K562 (cell line): ENCODE results near the gene TXNRD2. TPM values are rescaled to one million over a fixed set of nuclear protein-coding genes. Genes with fewer than 3 reads are reported as not detected.
A peak's percentile ranks its signal among the peaks of the same experiment; 100 is the strongest.

Experiments used
- ATAC-seq: fragments of 200-7000 bp; cut with Tn5 transposase; 3 replicates; pipeline ENCODE4 v1.9.1; 2020; ENCODE audit warnings: moderate library complexity
- BruUV-seq: library from RNA; stranded (reverse); fragments of 400-500 nt; replicated peaks from 2 replicates; lab custom pipeline; 2021; lab: Mats Ljungman, UMichigan
- CTCF ChIA-PET: fragments of 300-600 bp; formaldehyde crosslinking; extraction: SDS; loops from one replicate; lab custom pipeline; 2021; ENCODE audit warnings: low intra/inter-chr PET ratio; lab: Yijun Ruan, JAX
- POLR2A ChIA-PET: fragments of 300-600, 350-650 bp; sonication (Branson Sonifier 250); formaldehyde crosslinking; extraction: SDS; loops from one replicate; lab custom pipeline; 2021; ENCODE audit warnings: antibody characterized with exemption, inconsistent platforms; lab: Yijun Ruan, JAX
- DNase-seq, 4 experiments: peaks; one replicate each; pipeline versions ENCODE4 v3.0.0 to v3.0.0-alpha.2; 2011 to 2018; ENCODE audit warnings: low spot score in 3 of 4, mixed read lengths in 3 of 4; ENCODE audit errors: extremely low read depth in 1 of 4
- FAIRE-seq: peaks from 2 replicates; lab custom pipeline; 2011; peaks lifted over from hg19 to GRCh38; lab: Jason Lieb, UNC
- H2AFZ ChIP-seq: 2 replicates; pipeline ENCODE4 v1.6.0; 2011; ENCODE audit warnings: low read depth, low read length, control low read depth, inconsistent platforms
- H3K27ac ChIP-seq: fragments of 200-600 bp; 3 replicates; pipeline ENCODE4 v1.8.0; 2011; ENCODE audit warnings: low read depth, mild to moderate bottlenecking, control low read depth, inconsistent platforms, low read length, moderate library complexity, mixed read lengths; ENCODE audit errors: extremely low read depth
- H3K27me3 ChIP-seq, 2 experiments: fragments of 300-600 bp in 1 of 2; 2 replicates in 1 of 2; 3 replicates in 1 of 2; pipeline versions ENCODE4 v1.6.0 to v1.8.0; 2011; ENCODE audit warnings: inconsistent platforms in 2 of 2, low read length in 2 of 2, mild to moderate bottlenecking in 1 of 2, mixed read lengths in 1 of 2, moderate library complexity in 1 of 2; ENCODE audit not compliant: control insufficient read depth in 2 of 2, insufficient read depth in 2 of 2
- H3K36me3 ChIP-seq: fragments of 300-600 bp; 3 replicates; pipeline ENCODE4 v1.8.0; 2011; ENCODE audit warnings: mild to moderate bottlenecking, low read length, inconsistent platforms; ENCODE audit not compliant: control insufficient read depth, insufficient read depth
- H3K4me1 ChIP-seq, 2 experiments: fragments of 200-600 bp in 1 of 2; replicated peaks in 1 of 2; 2 replicates in 1 of 2; 3 replicates in 1 of 2; pipeline versions ENCODE4 v1.5.1 to v1.8.0; 2011; ENCODE audit warnings: inconsistent platforms in 2 of 2, low read length in 2 of 2, mild to moderate bottlenecking in 1 of 2, mixed read lengths in 1 of 2, moderate library complexity in 1 of 2; ENCODE audit not compliant: control insufficient read depth in 2 of 2, insufficient read depth in 2 of 2
- H3K4me2 ChIP-seq: 2 replicates; pipeline ENCODE4 v1.6.1; 2011; ENCODE audit warnings: low read length, control low read depth, inconsistent platforms, mixed read lengths; ENCODE audit not compliant: insufficient read depth
- H3K4me3 ChIP-seq: fragments of 200-600 bp; sonication (generic), shearing (Covaris generic); 2 replicates; pipeline ENCODE4 v1.5.1; 2016; ENCODE audit warnings: control low read depth, inconsistent platforms
- H3K79me2 ChIP-seq: fragments of 200-600 bp; 3 replicates; pipeline ENCODE4 v1.8.0; 2011; ENCODE audit warnings: low read length, inconsistent platforms; ENCODE audit not compliant: control insufficient read depth, insufficient read depth
- H3K9ac ChIP-seq, 2 experiments: 2 replicates each; pipeline versions ENCODE4 v1.6.0 to v1.6.1; 2011; ENCODE audit warnings: low read depth in 2 of 2, low read length in 2 of 2, control low read depth in 1 of 2, inconsistent platforms in 1 of 2, mild to moderate bottlenecking in 1 of 2, mixed read lengths in 1 of 2; ENCODE audit not compliant: insufficient read depth in 1 of 2
- H3K9me1 ChIP-seq: one replicate; pipeline ENCODE4 v1.6.0; 2011; ENCODE audit warnings: inconsistent platforms, mild to moderate bottlenecking, low read length, moderate library complexity; ENCODE audit not compliant: control insufficient read depth, insufficient read depth
- H3K9me3 ChIP-seq: replicated peaks from 2 replicates; pipeline ENCODE4 v1.5.1; 2011; ENCODE audit warnings: low read depth, low read length, inconsistent platforms; ENCODE audit not compliant: control insufficient read depth, insufficient read depth
- H4K20me1 ChIP-seq: replicated peaks from 2 replicates; pipeline ENCODE4 v1.6.1; 2011; ENCODE audit warnings: low read length, inconsistent platforms, mixed read lengths; ENCODE audit not compliant: control insufficient read depth, insufficient read depth
- BMI1 ChIP-seq: fragments of 150-350 bp; IDR thresholded peaks from 2 replicates; pipeline ENCODE4 v1.6.1; 2014; ENCODE audit warnings: low read length
- CHCHD3 ChIP-seq: fragments of 250-450 bp; sonication (Bioruptor Pico); IDR thresholded peaks from 2 replicates; pipeline ENCODE4 v2.1.2; 2022; ENCODE audit warnings: mild to moderate bottlenecking
- CREB1 ChIP-seq, 2 experiments: sonication (generic) in 1 of 2; formaldehyde crosslinking in 1 of 2; IDR thresholded peaks; 2 replicates each; pipeline versions ENCODE4 v1.6.1 to v1.8.0; 2012 to 2022; ENCODE audit warnings: inconsistent platforms in 1 of 2, mild to moderate bottlenecking in 1 of 2, missing genetic modification reagents in 1 of 2, moderate library complexity in 1 of 2
- DNMT1 ChIP-seq: fragments of 450-650 bp; IDR thresholded peaks from 2 replicates; pipeline ENCODE4 v1.6.1; 2016; ENCODE audit warnings: antibody characterized with exemption, mild to moderate bottlenecking
- ESRRB ChIP-seq: fragments of 250-450 bp; sonication (Bioruptor Pico); IDR thresholded peaks from 2 replicates; pipeline ENCODE4 v1.5.0; 2020; ENCODE audit warnings: mild to moderate bottlenecking, moderate library complexity, borderline replicate concordance
- KDM2B ChIP-seq: fragments of 250-450 bp; sonication (Bioruptor Pico); IDR thresholded peaks from 2 replicates; pipeline ENCODE4 v1.8.0; 2021; ENCODE audit warnings: mild to moderate bottlenecking, moderate library complexity
- KLF1 ChIP-seq: fragments of 450-650 bp; IDR thresholded peaks from 2 replicates; pipeline ENCODE4 v1.6.1; 2016; ENCODE audit warnings: missing genetic modification characterization, missing compliant biosample characterization
- MAFK ChIP-seq: IDR thresholded peaks from 2 replicates; pipeline ENCODE4 v1.6.1; 2011; ENCODE audit warnings: low read length, improper control_type of control experiment
- PML ChIP-seq: IDR thresholded peaks from 2 replicates; pipeline ENCODE4 v1.6.1; 2012; ENCODE audit warnings: low read length, inconsistent platforms
- POLR2AphosphoS5 ChIP-seq: IDR thresholded peaks from 2 replicates; pipeline ENCODE4 v1.6.1; 2011; ENCODE audit warnings: mild to moderate bottlenecking, low read depth, low read length, moderate library complexity; ENCODE audit not compliant: control insufficient read depth, insufficient read depth
- PRMT5 ChIP-seq: sonication (generic); formaldehyde crosslinking; IDR thresholded peaks from 2 replicates; pipeline ENCODE4 v1.5.0; 2020; ENCODE audit warnings: missing genetic modification reagents
- YY1 ChIP-seq, 3 experiments: IDR thresholded peaks; 2 replicates each; pipeline ENCODE4 v1.6.1; 2011; ENCODE audit warnings: low read length in 2 of 3, mild to moderate bottlenecking in 2 of 3, moderate library complexity in 2 of 3, borderline replicate concordance in 1 of 3, control low read depth in 1 of 3, low read depth in 1 of 3; ENCODE audit not compliant: insufficient read depth in 3 of 3, insufficient replicate concordance in 2 of 3, control insufficient read depth in 1 of 3, insufficient read length in 1 of 3; ENCODE audit errors: extremely low read depth in 1 of 3
- ZKSCAN8 ChIP-seq: fragments of 200-800 bp; sonication (Bioruptor generic); IDR thresholded peaks from 2 replicates; pipeline ENCODE4 v1.6.1; 2016; ENCODE audit warnings: missing genetic modification characterization, missing compliant biosample characterization
- ZNF347 ChIP-seq: fragments of 450-650 bp; formaldehyde crosslinking; IDR thresholded peaks from 2 replicates; pipeline ENCODE4 v1.4.0; 2020; ENCODE audit warnings: low read depth, mild to moderate bottlenecking, moderate library complexity
- ZNF764 ChIP-seq: fragments of 250-450 bp; sonication (Bioruptor Pico); IDR thresholded peaks from 2 replicates; pipeline ENCODE4 v1.4.0; 2020; ENCODE audit warnings: low read depth, mild to moderate bottlenecking, moderate library complexity
- WGBS: fragments of 100-300 bp; shearing (Covaris generic); methylation state at CpG from one replicate; pipeline ENCODE4 v1.1.6; 2016; ENCODE audit warnings: low coverage, mixed read lengths; ENCODE audit not compliant: insufficient coverage; ENCODE audit errors: missing lambda C conversion rate; 5-methylcytosine and 5-hydroxymethylcytosine counted together
- in situ Hi-C: fragments of 300-500 bp; cut with MboI; formaldehyde crosslinking; loops from 4 replicates; pipeline ENCODE4 v1.15.0; 2018; ENCODE audit warnings: inconsistent platforms, mixed read lengths
- intact Hi-C: fragments of 100-400 bp; cut with micrococcal nuclease; formaldehyde crosslinking; loops from 2 replicates; pipeline ENCODE4 v1.14.2; 2022
- polyA plus RNA-seq, 8 experiments: library from polyadenylated mRNA; depleted of rRNA in 4 of 8; stranded (reverse) in 5 of 8; unstranded in 3 of 8; fragments of >200 nt; fragmentation: Nextera tagmentation in 2 of 8; fragmentation: Illumina TruSeq in 1 of 8; extraction: Ambion mirVana in 2 of 8; extraction: Trizol in 1 of 8; gene quantifications; 2 replicates each; pipeline versions ENCODE4 v1.2.1 to v1.2.3, GENCODE V29; 2011 to 2014; ENCODE audit warnings: inconsistent platforms in 1 of 8, missing spikeins in 1 of 8
- total RNA-seq, 7 experiments: library from RNA; depleted of rRNA in 6 of 7; stranded (reverse); fragments of >200 nt in 6 of 7; fragmentation: Illumina TruSeq in 2 of 7; extraction: Trizol in 2 of 7; gene quantifications; 2 replicates each; pipeline versions ENCODE4 v1.2.1 to v1.2.3, GENCODE V29; 2011 to 2021; ENCODE audit warnings: low replicate concordance in 1 of 7
- TF ChIP-seq, protein P1 (sequence below): fragments of 450-650 bp; formaldehyde crosslinking; IDR thresholded peaks from 2 replicates; pipeline ENCODE4 v1.4.0; 2020; ENCODE audit warnings: mild to moderate bottlenecking, moderate library complexity
- TF ChIP-seq, protein P2 (sequence below): fragments of 450-650 bp; IDR thresholded peaks from 2 replicates; pipeline ENCODE4 v1.6.1; 2017; ENCODE audit warnings: mild to moderate bottlenecking, moderate library complexity

The TXNRD2 gene
- total and polyA plus RNA-seq, 9 of the 15 experiments (the other 6 are each of a cell fraction or from before 2014, with no cell fraction given): 3.3 to 80.2 (median 49.4) TPM

DNA sequence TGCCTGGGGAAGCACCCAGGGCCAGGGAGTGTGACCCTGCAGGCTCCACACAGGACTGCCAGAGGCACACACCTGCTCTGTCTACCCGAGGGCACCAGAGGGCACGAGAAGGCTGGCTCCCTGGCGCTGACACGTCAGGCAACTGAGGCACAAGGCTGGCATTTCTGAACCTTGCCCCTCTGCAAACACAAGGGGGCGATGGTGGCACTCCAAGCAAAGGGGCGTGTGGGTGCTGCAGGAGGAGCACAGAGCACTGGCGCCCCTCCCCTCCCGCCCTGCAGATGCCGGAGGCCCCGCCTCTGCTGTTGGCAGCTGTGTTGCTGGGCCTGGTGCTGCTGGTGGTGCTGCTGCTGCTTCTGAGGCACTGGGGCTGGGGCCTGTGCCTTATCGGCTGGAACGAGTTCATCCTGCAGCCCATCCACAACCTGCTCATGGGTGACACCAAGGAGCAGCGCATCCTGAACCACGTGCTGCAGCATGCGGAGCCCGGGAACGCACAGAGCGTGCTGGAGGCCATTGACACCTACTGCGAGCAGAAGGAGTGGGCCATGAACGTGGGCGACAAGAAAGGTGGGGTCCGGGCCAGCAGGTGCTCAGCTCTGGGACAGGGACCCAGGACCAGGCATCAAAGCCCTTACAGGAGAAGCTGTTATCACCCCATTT, 20.8 kb upstream of the TXNRD2 start (continued):
- no peak for TF ChIP-seq KDM2B (CRISPR knock-in tag)
- TF ChIP-seq, protein P1, sequence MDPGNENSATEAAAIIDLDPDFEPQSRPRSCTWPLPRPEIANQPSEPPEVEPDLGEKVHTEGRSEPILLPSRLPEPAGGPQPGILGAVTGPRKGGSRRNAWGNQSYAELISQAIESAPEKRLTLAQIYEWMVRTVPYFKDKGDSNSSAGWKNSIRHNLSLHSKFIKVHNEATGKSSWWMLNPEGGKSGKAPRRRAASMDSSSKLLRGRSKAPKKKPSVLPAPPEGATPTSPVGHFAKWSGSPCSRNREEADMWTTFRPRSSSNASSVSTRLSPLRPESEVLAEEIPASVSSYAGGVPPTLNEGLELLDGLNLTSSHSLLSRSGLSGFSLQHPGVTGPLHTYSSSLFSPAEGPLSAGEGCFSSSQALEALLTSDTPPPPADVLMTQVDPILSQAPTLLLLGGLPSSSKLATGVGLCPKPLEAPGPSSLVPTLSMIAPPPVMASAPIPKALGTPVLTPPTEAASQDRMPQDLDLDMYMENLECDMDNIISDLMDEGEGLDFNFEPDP (CRISPR knock-in tag): peak; percentile 74; the same call in 1 of the 2 replicates
- TF ChIP-seq, protein P2, sequence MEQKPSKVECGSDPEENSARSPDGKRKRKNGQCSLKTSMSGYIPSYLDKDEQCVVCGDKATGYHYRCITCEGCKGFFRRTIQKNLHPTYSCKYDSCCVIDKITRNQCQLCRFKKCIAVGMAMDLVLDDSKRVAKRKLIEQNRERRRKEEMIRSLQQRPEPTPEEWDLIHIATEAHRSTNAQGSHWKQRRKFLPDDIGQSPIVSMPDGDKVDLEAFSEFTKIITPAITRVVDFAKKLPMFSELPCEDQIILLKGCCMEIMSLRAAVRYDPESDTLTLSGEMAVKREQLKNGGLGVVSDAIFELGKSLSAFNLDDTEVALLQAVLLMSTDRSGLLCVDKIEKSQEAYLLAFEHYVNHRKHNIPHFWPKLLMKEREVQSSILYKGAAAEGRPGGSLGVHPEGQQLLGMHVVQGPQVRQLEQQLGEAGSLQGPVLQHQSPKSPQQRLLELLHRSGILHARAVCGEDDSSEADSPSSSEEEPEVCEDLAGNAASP: no peak
- TF ChIP-seq DNMT1: no peak
- TF ChIP-seq BMI1: no peak

DNA sequence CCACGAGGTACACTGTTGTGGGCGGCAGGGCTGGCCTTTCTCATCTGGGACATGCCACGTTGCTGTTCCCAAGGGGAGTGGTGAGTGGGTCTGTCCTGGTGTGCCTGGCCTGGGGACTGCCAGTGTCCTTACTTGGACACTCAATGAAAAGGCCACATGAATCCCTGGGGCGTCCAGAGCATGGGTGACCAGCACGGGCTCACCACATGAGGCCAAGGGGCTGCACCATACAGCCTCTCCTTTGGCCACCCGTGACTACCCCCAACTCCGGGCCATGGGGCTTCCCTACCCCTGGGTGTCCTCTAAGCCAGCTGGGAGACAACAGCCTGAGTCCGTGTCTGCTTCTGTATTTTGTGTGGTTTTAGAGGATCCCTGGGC, 20.2 kb upstream of the TXNRD2 start:
- H3K27ac ChIP-seq: no peak overlapping the region
- peaks cover 28% of the 10 kb centered on the region for H4K20me1 ChIP-seq
- H3K36me3 ChIP-seq: peaks cover 53% of the 10 kb centered on the region; the same call in 2 of the 3 replicates
- POLR2A ChIA-PET: interaction anchor here (0.6 to 0.7 kb wide), 2 partner anchors 99 to 206 kb away, joined by 3 read pairs; no protein-coding TSS in a partner anchor
- H3K4me3 ChIP-seq: no peak overlapping the region
- 82% methylated on average over 8 of the region's 8 CpGs for WGBS
- H3K9ac ChIP-seq: peak overlapping the region in 1 of 2 experiments; percentile 73; a peak in 2 of 4 replicates
- H3K9me1 ChIP-seq: peaks cover 4% of the 10 kb centered on the region
- no peak overlapping the region for H3K4me2 ChIP-seq
- ATAC-seq (no peak), FAIRE-seq (no peak), DNase-seq (no peak)
- intact Hi-C loops (no loop called here), in situ Hi-C loops (no loop called here)
- CTCF ChIA-PET: interaction anchor here (0.9 to 1.1 kb wide), 2 partner anchors 51 to 167 kb away, joined by 4 to 5 read pairs; no protein-coding TSS in a partner anchor
- no peaks in the 10 kb centered on the region for H3K27me3 ChIP-seq
- peaks cover 14% of the 10 kb centered on the region; the same call in 1 of the 3 replicates for H3K79me2 ChIP-seq
- H3K4me1 ChIP-seq: peaks cover 27 to 70% of the 10 kb centered on the region in 2 experiments
- no TSS peak for BruUV-seq
- H3K9me3 ChIP-seq: no peaks in the 10 kb centered on the region
- no peak overlapping the region for H2AFZ ChIP-seq
- TF ChIP-seq ZNF347 (CRISPR knock-in tag): no peak
- TF ChIP-seq YY1 (IDR thresholded peaks at IDR 0.05; ENCODE audit: borderline replicate concordance in 1 of 3, control insufficient read depth in 1 of 3, extremely low read depth in 1 of 3, insufficient read depth in 3 of 3, insufficient read length in 1 of 3, insufficient replicate concordance in 2 of 3, low read depth in 1 of 3, low read length in 2 of 3): peak in 1 of 3 experiments; percentile 14
- no peak for TF ChIP-seq CREB1 (IDR thresholded peaks at IDR 0.05)
- no peak for TF ChIP-seq CREB1 (CRISPR knock-in tag; IDR thresholded peaks at IDR 0.05)
- TF ChIP-seq CHCHD3: 0 out of 2 replicates have a peak, but pooled peaks have one; percentile 4
- no peak for TF ChIP-seq ZKSCAN8
- TF ChIP-seq KLF1: 0 out of 2 replicates have a peak, but pooled peaks have one; percentile 24
- 0 out of 2 replicates have a peak, but pooled peaks have one; percentile 70 for TF ChIP-seq ZNF764 (CRISPR knock-in tag)
- TF ChIP-seq ESRRB (CRISPR knock-in tag): peak; percentile 54; the same call in 1 of the 2 replicates
- TF ChIP-seq PRMT5: peak; percentile 14; the same call in 1 of the 2 replicates
- no peak for TF ChIP-seq MAFK
- TF ChIP-seq POLR2AphosphoS5: 0 out of 2 replicates have a peak, but pooled peaks have one; percentile 16
- 0 out of 2 replicates have a peak, but pooled peaks have one; percentile 16 for TF ChIP-seq PML
